Fibroblast of lung (primary cell): ENCODE measurements around the gene TNRC6A. TPM values are rescaled to one million over a fixed set of nuclear protein-coding genes. Genes with fewer than 3 reads are reported as not detected.

Experiments
- DNase-seq, 2 donors: peaks; one replicate each; pipeline versions ENCODE4 v3.0.0 to v3.0.0-alpha.2; 2010; ENCODE audit warnings: low read depth in 2 of 2
- H2AFZ ChIP-seq: 2 replicates; pipeline ENCODE4 v1.5.1; 2012; ENCODE audit warnings: low read length, control low read depth, inconsistent platforms
- H3K27ac ChIP-seq: 2 replicates; pipeline ENCODE4 v1.5.1; 2011; ENCODE audit warnings: low read length, control low read depth; ENCODE audit not compliant: insufficient read depth
- H3K27me3 ChIP-seq: 2 replicates; pipeline ENCODE4 v1.5.1; 2011; ENCODE audit warnings: mild to moderate bottlenecking, low read length; ENCODE audit not compliant: control insufficient read depth, insufficient read depth
- H3K36me3 ChIP-seq: 2 replicates; pipeline ENCODE4 v1.5.1; 2011; ENCODE audit warnings: low read length; ENCODE audit not compliant: control insufficient read depth, insufficient read depth
- H3K4me1 ChIP-seq: 2 replicates; pipeline ENCODE4 v1.5.1; 2011; ENCODE audit warnings: low read length; ENCODE audit not compliant: control insufficient read depth, insufficient read depth; ENCODE audit errors: extremely low read depth
- H3K4me2 ChIP-seq: 2 replicates; pipeline ENCODE4 v1.5.1; 2011; ENCODE audit warnings: low read length, control low read depth; ENCODE audit not compliant: insufficient read depth; ENCODE audit errors: extremely low read depth
- H3K4me3 ChIP-seq, 4 experiments: fragments of 200-600 bp in 1 of 4; sonication (generic) in 1 of 4; replicated peaks in 1 of 4; 2 replicates each; pipeline ENCODE4 v1.5.1; 2011 to 2016; ENCODE audit warnings: low read length in 4 of 4, low read depth in 3 of 4, mild to moderate bottlenecking in 3 of 4, control low read depth in 2 of 4, inconsistent platforms in 1 of 4, mixed read lengths in 1 of 4; ENCODE audit not compliant: insufficient read depth in 1 of 4; ENCODE audit errors: control extremely low read depth in 1 of 4
- H3K79me2 ChIP-seq: 2 replicates; pipeline ENCODE4 v1.5.1; 2012; ENCODE audit warnings: mild to moderate bottlenecking, low read length, inconsistent platforms; ENCODE audit not compliant: control insufficient read depth, insufficient read depth
- H3K9ac ChIP-seq: 2 replicates; pipeline ENCODE4 v1.5.1; 2011; ENCODE audit warnings: mild to moderate bottlenecking, low read length, control low read depth; ENCODE audit not compliant: insufficient read depth
- H3K9me3 ChIP-seq: 2 replicates; pipeline ENCODE4 v1.5.1; 2012; ENCODE audit warnings: low read depth, low read length; ENCODE audit not compliant: control insufficient read depth, insufficient read depth
- H4K20me1 ChIP-seq: 2 replicates; pipeline ENCODE4 v1.5.1; 2011; ENCODE audit warnings: low read length; ENCODE audit not compliant: control insufficient read depth, insufficient read depth; ENCODE audit errors: extremely low read depth
- CTCF ChIP-seq, 2 donors: IDR thresholded peaks in 1 of 2; conservative IDR thresholded peaks in 1 of 2; 1 replicate in 1 of 2; 2 replicates in 1 of 2; pipeline ENCODE4 v1.5.1; 2011 to 2012; ENCODE audit warnings: low read length in 2 of 2, control low read depth in 1 of 2, inconsistent platforms in 1 of 2, low read depth in 1 of 2, mild to moderate bottlenecking in 1 of 2
- EZH2 ChIP-seq: IDR thresholded peaks from 2 replicates; pipeline ENCODE4 v1.5.1; 2012; ENCODE audit warnings: low read length, control low read depth, mild to moderate bottlenecking; ENCODE audit errors: missing control alignments
- polyA plus RNA-seq, 2 donors: library from polyadenylated mRNA; depleted of rRNA in 1 of 2; stranded (reverse) in 1 of 2; unstranded in 1 of 2; fragments of >200 nt; gene quantifications; 2 replicates each; pipeline ENCODE4 v1.2.1, GENCODE V29; 2011 to 2012; ENCODE audit warnings: missing spikeins in 1 of 2
- total RNA-seq: library from RNA; depleted of rRNA; stranded (reverse); fragments of >200 nt; gene quantifications from 2 replicates; pipeline ENCODE4 v1.2.1, GENCODE V29; 2014

Gene TNRC6A
- total and polyA plus RNA-seq, 2 donors (not counting 1 experiment from before 2014, with no cell fraction given) = 49.4 to 51.5 TPM

- Histone ChIP-seq H3K27me3 (no peaks in the 10 kb centered on the region), H3K36me3 (peaks cover 27% of the 10 kb centered on the region), H2AFZ (no peak overlapping the region), H3K9ac (no peak overlapping the region), H3K4me2 (no peak overlapping the region), H4K20me1 (no peaks in the 10 kb centered on the region), H3K4me3 (no peak overlapping the region), H3K4me1 (no peaks in the 10 kb centered on the region), H3K79me2 (no peaks in the 10 kb centered on the region), H3K27ac (no peak overlapping the region), H3K9me3 (no peaks in the 10 kb centered on the region)
- TF ChIP-seq EZH2 (no peak), CTCF (conservative IDR thresholded peaks at IDR 0.05 in 1 of 2, IDR thresholded peaks at IDR 0.05 in 1 of 2; ENCODE audit: low read depth in 1 of 2, low read length in 2 of 2) (no peak)
- no peak for DNase-seq
Observed at GRCh38 chr16:24816688-24817087, 87.2 kb downstream of the TNRC6A start.

GRCh38 chr16:24819462-24820040, 90.1 kb downstream of the TNRC6A start:
- Histone ChIP-seq H3K36me3 (peaks cover 38% of the 10 kb centered on the region), H3K4me2 (no peak overlapping the region), H3K9me3 (no peaks in the 10 kb centered on the region), H3K27me3 (no peaks in the 10 kb centered on the region), H2AFZ (no peak overlapping the region), H4K20me1 (no peaks in the 10 kb centered on the region), H3K4me3 (no peak overlapping the region), H3K79me2 (no peaks in the 10 kb centered on the region), H3K27ac (no peak overlapping the region), H3K9ac (no peak overlapping the region), H3K4me1 (no peaks in the 10 kb centered on the region)
- TF ChIP-seq CTCF (conservative IDR thresholded peaks at IDR 0.05 in 1 of 2, IDR thresholded peaks at IDR 0.05 in 1 of 2; ENCODE audit: low read depth in 1 of 2, low read length in 2 of 2) = no peak
- no peak for TF ChIP-seq EZH2
- peak in 1 of 2 donors; percentile 67 for DNase-seq

GRCh38 chr16:24820522-24820921, 91.1 kb downstream of the TNRC6A start:
- Histone ChIP-seq H3K27me3 (no peaks in the 10 kb centered on the region), H3K9me3 (no peaks in the 10 kb centered on the region), H3K79me2 (no peaks in the 10 kb centered on the region), H3K4me3 (no peak overlapping the region), H2AFZ (no peak overlapping the region), H3K4me1 (no peaks in the 10 kb centered on the region), H3K9ac (no peak overlapping the region), H3K36me3 (peaks cover 39% of the 10 kb centered on the region), H4K20me1 (no peaks in the 10 kb centered on the region), H3K4me2 (no peak overlapping the region), H3K27ac (no peak overlapping the region)
- TF ChIP-seq CTCF (conservative IDR thresholded peaks at IDR 0.05 in 1 of 2, IDR thresholded peaks at IDR 0.05 in 1 of 2; ENCODE audit: low read depth in 1 of 2, low read length in 2 of 2) = no peak
- TF ChIP-seq EZH2 = no peak
- DNase-seq = no peak
